ENCODE results near the gene PTPRS.

PTPRS gene

GRCh38 chr19:5380215-5380919 is 39.8 kb upstream of the PTPRS start:
- TF ChIP-seq REST (IDR thresholded peaks at IDR 0.05; ENCODE audit: insufficient read depth in 1 of 2, low read depth in 2 of 2, low read length in 2 of 2) = no peak
- TF ChIP-seq POLR2AphosphoS5 (IDR thresholded peaks at IDR 0.05; ENCODE audit: low read depth, low read length) = no peak
- no peak for TF ChIP-seq TAF1 (IDR thresholded peaks at IDR 0.05; ENCODE audit: borderline replicate concordance, insufficient read depth, low read length)
- TF ChIP-seq SIN3A (IDR thresholded peaks at IDR 0.05; ENCODE audit: borderline replicate concordance, insufficient read depth, low read length) = no peak
- no peak for TF ChIP-seq FOXP2 (optimal IDR thresholded peaks at IDR 0.05; ENCODE audit: borderline replicate concordance, extremely low read depth, extremely low read length, insufficient read depth)

- no peak for TF ChIP-seq SIN3A (IDR thresholded peaks at IDR 0.05; ENCODE audit: borderline replicate concordance, insufficient read depth, low read length)
- no peak for TF ChIP-seq POLR2AphosphoS5 (IDR thresholded peaks at IDR 0.05; ENCODE audit: low read depth, low read length)
- no peak for TF ChIP-seq REST (IDR thresholded peaks at IDR 0.05; ENCODE audit: insufficient read depth in 1 of 2, low read depth in 2 of 2, low read length in 2 of 2)
- TF ChIP-seq TAF1 (IDR thresholded peaks at IDR 0.05; ENCODE audit: borderline replicate concordance, insufficient read depth, low read length) = no peak
- TF ChIP-seq FOXP2 (optimal IDR thresholded peaks at IDR 0.05; ENCODE audit: borderline replicate concordance, extremely low read depth, extremely low read length, insufficient read depth) = no peak
Observed at GRCh38 chr19:5376928-5377327, 36.3 kb upstream of the PTPRS start.

GRCh38 chr19:5372572-5373200 is 32.1 kb upstream of the PTPRS start:
- no peak for TF ChIP-seq REST (IDR thresholded peaks at IDR 0.05; ENCODE audit: insufficient read depth in 1 of 2, low read depth in 2 of 2, low read length in 2 of 2)
- no peak for TF ChIP-seq POLR2AphosphoS5 (IDR thresholded peaks at IDR 0.05; ENCODE audit: low read depth, low read length)
- no peak for TF ChIP-seq TAF1 (IDR thresholded peaks at IDR 0.05; ENCODE audit: borderline replicate concordance, insufficient read depth, low read length)
- TF ChIP-seq SIN3A (IDR thresholded peaks at IDR 0.05; ENCODE audit: borderline replicate concordance, insufficient read depth, low read length) = no peak
- TF ChIP-seq FOXP2 (optimal IDR thresholded peaks at IDR 0.05; ENCODE audit: borderline replicate concordance, extremely low read depth, extremely low read length, insufficient read depth) = no peak

- TF ChIP-seq POLR2AphosphoS5 (IDR thresholded peaks at IDR 0.05; ENCODE audit: low read depth, low read length) (no peak), REST (IDR thresholded peaks at IDR 0.05; ENCODE audit: insufficient read depth in 1 of 2, low read depth in 2 of 2, low read length in 2 of 2) (no peak), TAF1 (IDR thresholded peaks at IDR 0.05; ENCODE audit: borderline replicate concordance, insufficient read depth, low read length) (no peak), FOXP2 (optimal IDR thresholded peaks at IDR 0.05; ENCODE audit: borderline replicate concordance, extremely low read depth, extremely low read length, insufficient read depth) (no peak), SIN3A (IDR thresholded peaks at IDR 0.05; ENCODE audit: borderline replicate concordance, insufficient read depth, low read length) (no peak)
Observed at GRCh38 chr19:5369962-5370367, 29.4 kb upstream of the PTPRS start.

All from PFSK-1 (cell line).